DOHH2 (cell line): ENCODE results near the gene MAGEF1.
"Not testable (repeated sequence)": the region's sequence is repeated elsewhere in the genome, so short reads cannot be mapped to it uniquely, and the experiment has no call there.

ENCODE experiments used
- H3F3A ChIP-seq: fragments of 200-600 bp; sonication (generic), shearing (Covaris generic); 2 replicates; pipeline ENCODE4 v1.6.0; 2016; ENCODE audit warnings: antibody characterized with exemption, mild to moderate bottlenecking; ENCODE audit not compliant: control insufficient read depth, insufficient read depth
- H3K27ac ChIP-seq: fragments of 200-600 bp; sonication (generic); 2 replicates; pipeline ENCODE4 v1.5.1; 2014; ENCODE audit warnings: low read depth, mild to moderate bottlenecking, low read length, moderate library complexity
- H3K27me3 ChIP-seq: fragments of 200-600 bp; sonication (generic); 2 replicates; pipeline ENCODE4 v1.6.1; 2014; ENCODE audit warnings: mild to moderate bottlenecking, low read length, mixed read lengths; ENCODE audit not compliant: control insufficient read depth
- H3K36me3 ChIP-seq: fragments of 200-600 bp; sonication (generic); 2 replicates; pipeline ENCODE4 v1.6.1; 2014; ENCODE audit warnings: mild to moderate bottlenecking, low read length, moderate library complexity, mixed read lengths; ENCODE audit not compliant: control insufficient read depth
- H3K4me1 ChIP-seq: fragments of 200-600 bp; sonication (generic); 2 replicates; pipeline ENCODE4 v1.6.1; 2014; ENCODE audit warnings: mild to moderate bottlenecking, low read length, mixed read lengths; ENCODE audit not compliant: control insufficient read depth
- H3K4me2 ChIP-seq: fragments of 200-600 bp; sonication (generic); 2 replicates; pipeline ENCODE4 v1.6.0; 2014; ENCODE audit warnings: mild to moderate bottlenecking, low read length, moderate library complexity
- H3K4me3 ChIP-seq: fragments of 200-600 bp; sonication (generic); 2 replicates; pipeline ENCODE4 v1.5.1; 2014; ENCODE audit warnings: mild to moderate bottlenecking, low read length, mixed read lengths
- H3K79me2 ChIP-seq: fragments of 200-600 bp; sonication (generic); 2 replicates; pipeline ENCODE4 v1.6.1; 2014; ENCODE audit warnings: mild to moderate bottlenecking, low read length, mixed read lengths; ENCODE audit not compliant: control insufficient read depth
- H3K9me2 ChIP-seq: fragments of 200-600 bp; sonication (generic); replicated peaks from 2 replicates; pipeline ENCODE4 v1.6.1; 2014; ENCODE audit warnings: mild to moderate bottlenecking, low read length, mixed read lengths; ENCODE audit not compliant: control insufficient read depth
- H3K9me3 ChIP-seq: fragments of 200-600 bp; sonication (generic); 2 replicates; pipeline ENCODE4 v1.6.1; 2014; ENCODE audit warnings: antibody characterized with exemption, low read length, mixed read lengths; ENCODE audit not compliant: control insufficient read depth, insufficient read depth
- H4K20me1 ChIP-seq: fragments of 200-600 bp; sonication (generic); 2 replicates; pipeline ENCODE4 v1.6.0; 2014; ENCODE audit warnings: low read depth, mild to moderate bottlenecking, antibody characterized with exemption, low read length, moderate library complexity; ENCODE audit not compliant: control insufficient read depth, insufficient read depth
- EZH2phosphoT487 ChIP-seq: fragments of 200-600 bp; sonication (generic); IDR thresholded peaks from 2 replicates; pipeline ENCODE4 v1.6.1; 2017; ENCODE audit warnings: borderline replicate concordance, mild to moderate bottlenecking, antibody characterized with exemption, low read length, moderate library complexity, mixed read lengths
- TF ChIP-seq, protein P1 (sequence below): fragments of 200-600 bp; sonication (generic); IDR thresholded peaks from one replicate; pipeline ENCODE4 v1.5.1; 2014; ENCODE audit warnings: antibody characterized with exemption, mild to moderate bottlenecking, low read depth, low read length; ENCODE audit not compliant: poor library complexity, severe bottlenecking

MAGEF1 gene

GRCh38 chr3:184733181-184733580 is 21.3 kb upstream of the MAGEF1 start:
- no peaks in the 10 kb centered on the region for H3K79me2 ChIP-seq
- H3K9me3 ChIP-seq = no peaks in the 10 kb centered on the region
- no peak overlapping the region for H3K4me3 ChIP-seq
- no peaks in the 10 kb centered on the region for H4K20me1 ChIP-seq
- no peaks in the 10 kb centered on the region for H3F3A ChIP-seq
- H3K9me2 ChIP-seq = no peaks in the 10 kb centered on the region
- H3K27me3 ChIP-seq = no peaks in the 10 kb centered on the region; the same call in 1 of the 2 replicates
- H3K4me1 ChIP-seq = no peaks in the 10 kb centered on the region
- H3K27ac ChIP-seq = no peak overlapping the region
- H3K36me3 ChIP-seq = no peaks in the 10 kb centered on the region
- TF ChIP-seq EZH2phosphoT487 = no peak
- TF ChIP-seq, protein P1, sequence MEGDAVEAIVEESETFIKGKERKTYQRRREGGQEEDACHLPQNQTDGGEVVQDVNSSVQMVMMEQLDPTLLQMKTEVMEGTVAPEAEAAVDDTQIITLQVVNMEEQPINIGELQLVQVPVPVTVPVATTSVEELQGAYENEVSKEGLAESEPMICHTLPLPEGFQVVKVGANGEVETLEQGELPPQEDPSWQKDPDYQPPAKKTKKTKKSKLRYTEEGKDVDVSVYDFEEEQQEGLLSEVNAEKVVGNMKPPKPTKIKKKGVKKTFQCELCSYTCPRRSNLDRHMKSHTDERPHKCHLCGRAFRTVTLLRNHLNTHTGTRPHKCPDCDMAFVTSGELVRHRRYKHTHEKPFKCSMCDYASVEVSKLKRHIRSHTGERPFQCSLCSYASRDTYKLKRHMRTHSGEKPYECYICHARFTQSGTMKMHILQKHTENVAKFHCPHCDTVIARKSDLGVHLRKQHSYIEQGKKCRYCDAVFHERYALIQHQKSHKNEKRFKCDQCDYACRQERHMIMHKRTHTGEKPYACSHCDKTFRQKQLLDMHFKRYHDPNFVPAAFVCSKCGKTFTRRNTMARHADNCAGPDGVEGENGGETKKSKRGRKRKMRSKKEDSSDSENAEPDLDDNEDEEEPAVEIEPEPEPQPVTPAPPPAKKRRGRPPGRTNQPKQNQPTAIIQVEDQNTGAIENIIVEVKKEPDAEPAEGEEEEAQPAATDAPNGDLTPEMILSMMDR = no peak
- H3K4me2 ChIP-seq = no peak overlapping the region

DNA sequence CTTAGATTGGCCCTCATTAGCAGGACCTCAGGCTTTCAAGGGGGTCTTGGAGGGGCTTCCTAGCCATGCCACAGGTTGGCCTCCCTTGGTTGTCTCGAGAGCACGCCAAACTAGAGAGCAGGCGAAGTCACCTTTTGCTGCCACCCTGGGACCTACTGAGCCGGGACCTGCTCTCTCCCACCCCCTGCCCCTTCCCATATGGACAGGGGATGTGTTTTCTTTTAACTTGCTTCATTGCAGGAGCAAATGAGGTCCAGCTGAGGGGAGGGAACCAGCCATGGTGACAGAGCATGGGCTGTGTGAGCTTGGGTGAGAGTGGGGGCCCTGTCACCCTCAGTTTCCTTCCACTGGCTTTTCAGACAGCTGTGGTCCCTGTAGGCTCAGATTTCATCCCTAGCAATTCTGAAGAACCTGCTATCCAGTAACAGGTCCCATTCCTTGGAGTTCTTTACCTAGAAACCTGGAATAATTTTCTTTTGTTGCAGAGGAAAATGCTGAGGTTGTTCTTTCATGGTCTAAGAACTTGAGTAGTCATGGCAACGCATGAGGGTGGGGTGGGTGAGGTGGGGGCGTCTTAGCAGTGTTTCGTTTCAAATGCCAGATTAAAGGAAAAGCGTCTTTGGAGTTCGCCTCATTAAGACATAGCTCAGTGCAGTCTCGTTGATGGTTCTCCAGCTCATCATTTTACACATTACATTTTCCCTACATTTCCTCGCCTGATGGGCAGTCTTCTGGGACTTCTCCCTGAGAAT is 20.1 kb upstream of the MAGEF1 start:
- Histone ChIP-seq H3F3A (no peaks in the 10 kb centered on the region), H3K79me2 (no peaks in the 10 kb centered on the region), H3K4me2 (no peak overlapping the region), H3K27ac (no peak overlapping the region), H3K9me3 (no peaks in the 10 kb centered on the region), H3K4me3 (no peak overlapping the region), H3K36me3 (no peaks in the 10 kb centered on the region), H4K20me1 (no peaks in the 10 kb centered on the region), H3K27me3 (no peaks in the 10 kb centered on the region; the same call in none of the 2 replicates), H3K4me1 (no peaks in the 10 kb centered on the region), H3K9me2 (no peaks in the 10 kb centered on the region)
- TF ChIP-seq, protein P1 = no peak
- TF ChIP-seq EZH2phosphoT487 = no peak

DNA sequence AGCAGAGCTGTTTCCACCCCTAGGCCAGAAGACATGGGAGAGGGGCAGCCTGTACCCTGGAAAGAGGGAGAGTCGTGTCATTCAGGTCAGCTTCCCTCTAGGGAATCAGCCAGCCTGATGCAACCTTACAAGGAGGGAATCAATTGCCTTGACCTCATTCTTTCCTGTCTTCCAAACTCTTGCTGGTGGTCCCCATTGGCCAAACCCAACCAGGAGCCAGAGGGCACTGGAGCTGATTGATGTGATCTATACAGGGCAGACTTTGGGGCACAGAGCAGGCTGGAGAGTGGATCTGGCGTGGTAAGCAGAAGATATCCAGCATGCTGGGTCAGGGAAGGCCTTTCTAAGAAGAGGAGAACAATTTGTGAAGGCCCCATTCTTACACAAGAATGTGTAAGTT is 19.1 kb upstream of the MAGEF1 start:
- Histone ChIP-seq H3K4me1 (no peaks in the 10 kb centered on the region), H3K79me2 (no peaks in the 10 kb centered on the region), H3K9me3 (no peaks in the 10 kb centered on the region), H3K36me3 (no peaks in the 10 kb centered on the region), H3K27ac (no peak overlapping the region), H4K20me1 (no peaks in the 10 kb centered on the region), H3K4me3 (no peak overlapping the region), H3K4me2 (no peak overlapping the region), H3K27me3 (peaks cover 10% of the 10 kb centered on the region), H3F3A (no peaks in the 10 kb centered on the region), H3K9me2 (no peaks in the 10 kb centered on the region)
- TF ChIP-seq, protein P1 = no peak
- no peak for TF ChIP-seq EZH2phosphoT487

GRCh38 chr3:184729154-184729553 is 17.3 kb upstream of the MAGEF1 start:
- not testable (repeated sequence) for H3K4me3 ChIP-seq, H3K4me2 ChIP-seq, H3F3A ChIP-seq, H4K20me1 ChIP-seq, H3K36me3 ChIP-seq, H3K9me3 ChIP-seq, H3K27ac ChIP-seq, H3K79me2 ChIP-seq, H3K4me1 ChIP-seq, H3K9me2 ChIP-seq
- H3K27me3 ChIP-seq = peaks cover 16% of the 10 kb centered on the region
